Spinal cord (tissue), 10 donors: Measurements from ENCODE around the gene OR6K6. TPM values are rescaled to one million over a fixed set of nuclear protein-coding genes. Genes with fewer than 3 reads are reported as not detected.

Experiments used
- DNase-seq, 6 donors: peaks; one replicate each; pipeline versions ENCODE4 v3.0.0 to v3.0.0-alpha.2; 2013 to 2015; ENCODE audit warnings: low spot score in 6 of 6, low read depth in 4 of 6
- H3K27ac ChIP-seq: one replicate; pipeline ENCODE4 v1.5.1; 2013; ENCODE audit warnings: low read depth, low read length, control low read depth
- H3K27me3 ChIP-seq: one replicate; pipeline ENCODE4 v1.6.1; 2013; ENCODE audit warnings: low read length; ENCODE audit not compliant: control insufficient read depth, insufficient read depth
- H3K36me3 ChIP-seq: one replicate; pipeline ENCODE4 v1.6.1; 2013; ENCODE audit warnings: low read length; ENCODE audit not compliant: control insufficient read depth, insufficient read depth
- H3K4me1 ChIP-seq: one replicate; pipeline ENCODE4 v1.6.1; 2013; ENCODE audit warnings: low read length; ENCODE audit not compliant: control insufficient read depth, insufficient read depth
- H3K4me3 ChIP-seq: one replicate; pipeline ENCODE4 v1.5.1; 2013; ENCODE audit warnings: low read depth, low read length, control low read depth
- H3K9me3 ChIP-seq: one replicate; pipeline ENCODE4 v1.6.1; 2013; ENCODE audit warnings: low read length; ENCODE audit not compliant: control insufficient read depth, insufficient read depth
- WGBS: methylation state at CpG from one replicate; pipeline ENCODE4 v1.1.5; 2013; ENCODE audit warnings: missing lambda C conversion rate; ENCODE audit not compliant: insufficient coverage; 5-methylcytosine and 5-hydroxymethylcytosine counted together
- polyA plus RNA-seq, 2 donors: library from polyadenylated mRNA; unstranded; fragments of 120-200 nt; gene quantifications; one replicate each; pipeline ENCODE4 v1.2.1, GENCODE V29; 2013; ENCODE audit not compliant: insufficient read length in 2 of 2
- small RNA-seq: library from RNA; depleted of rRNA; stranded (forward); fragments of <200 nt; gene quantifications from one replicate; pipeline ENCODE3, GENCODE V24; 2014; ENCODE audit warnings: low replicate concordance
- total RNA-seq, 2 donors: library from RNA; depleted of rRNA in 1 of 2; stranded (reverse); fragments of 120-200 nt in 1 of 2; fragments of >200 nt in 1 of 2; gene quantifications; one replicate each; pipeline versions ENCODE4 v1.2.3 to v1.2.4, GENCODE V29; 2013 to 2014
- donor health status: healthy.

Gene OR6K6
- total and polyA plus RNA-seq, 4 donors, result not detected

DNA sequence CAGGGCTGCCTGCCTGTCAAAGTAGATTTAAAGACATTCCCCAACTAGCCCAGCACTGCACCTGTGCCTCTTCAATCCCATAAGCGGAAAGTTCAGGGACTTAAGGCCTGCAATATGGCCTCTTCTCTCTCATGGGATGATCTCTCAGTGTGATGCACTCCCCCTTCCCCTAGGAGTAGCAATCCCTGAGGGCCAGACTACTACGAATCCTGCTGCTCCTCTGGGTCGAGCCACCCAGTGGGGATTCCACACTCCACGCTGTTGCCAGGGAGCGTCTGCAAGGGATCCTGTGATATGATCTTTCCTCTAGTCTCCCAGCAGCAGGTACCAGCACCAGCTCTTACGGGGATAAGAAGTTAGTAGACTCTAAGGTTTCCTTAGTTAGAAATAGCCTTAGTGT lies 39.7 kb downstream of the OR6K6 start:
- H3K4me1 ChIP-seq, result no peaks in the 10 kb centered on the region
- DNase-seq, result no peak
- no peak overlapping the region for H3K4me3 ChIP-seq
- no peak overlapping the region for H3K27ac ChIP-seq
- no peaks in the 10 kb centered on the region for H3K9me3 ChIP-seq
- no peaks in the 10 kb centered on the region for H3K36me3 ChIP-seq
- WGBS, result 68% methylated on average over 6 of the region's 6 CpGs
- no peaks in the 10 kb centered on the region for H3K27me3 ChIP-seq

DNA sequence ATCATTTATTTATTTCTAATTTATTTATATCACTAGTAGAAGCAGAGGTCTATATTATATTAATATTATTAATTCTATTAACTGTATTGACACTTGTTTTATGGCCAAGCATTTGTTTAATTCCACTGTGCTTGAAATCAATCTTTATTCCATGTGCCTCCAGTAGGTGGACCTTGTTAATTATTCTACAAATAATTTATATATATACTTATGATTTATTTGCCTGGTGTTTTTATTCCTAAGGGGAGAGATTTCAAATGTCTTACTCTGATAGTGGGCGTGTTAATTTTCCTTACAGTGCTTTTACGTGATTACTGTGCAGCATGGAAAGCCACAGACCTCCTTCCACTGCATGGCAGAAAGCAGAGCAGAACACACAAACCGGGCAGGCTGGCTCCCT lies 44.0 kb downstream of the OR6K6 start:
- H3K9me3 ChIP-seq, result no peaks in the 10 kb centered on the region
- no peaks in the 10 kb centered on the region for H3K36me3 ChIP-seq
- WGBS, result 86% methylated on average over 3 of the region's 3 CpGs
- H3K27me3 ChIP-seq, result no peaks in the 10 kb centered on the region
- H3K27ac ChIP-seq, result no peak overlapping the region
- H3K4me3 ChIP-seq, result no peak overlapping the region
- no peak for DNase-seq
- H3K4me1 ChIP-seq, result no peaks in the 10 kb centered on the region

DNA sequence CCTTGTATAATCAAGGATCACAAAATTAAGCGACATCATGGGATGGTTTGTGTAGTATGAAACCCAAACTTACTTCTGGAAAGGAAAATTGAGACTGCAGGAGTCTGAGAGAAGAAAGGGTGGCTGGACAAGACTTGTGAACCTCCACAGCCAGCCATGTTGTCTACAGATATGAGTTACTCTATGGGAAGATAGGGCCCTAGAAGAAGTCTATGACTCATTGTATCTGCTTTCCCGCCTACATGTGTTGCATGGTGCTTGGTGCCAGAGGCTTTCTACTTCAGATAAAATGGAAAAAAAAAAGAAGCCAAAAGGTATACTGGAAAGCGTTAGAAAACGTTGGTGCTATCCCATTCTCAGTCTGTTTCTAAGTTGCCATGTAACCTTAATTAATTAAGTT lies 45.2 kb downstream of the OR6K6 start:
- H3K27me3 ChIP-seq, result no peaks in the 10 kb centered on the region
- WGBS, result 100% methylated on average over 1 of the region's 4 CpGs
- H3K27ac ChIP-seq, result no peak overlapping the region
- DNase-seq, result no peak
- H3K4me1 ChIP-seq, result no peaks in the 10 kb centered on the region
- no peaks in the 10 kb centered on the region for H3K9me3 ChIP-seq
- H3K4me3 ChIP-seq, result no peak overlapping the region
- H3K36me3 ChIP-seq, result no peaks in the 10 kb centered on the region

DNA sequence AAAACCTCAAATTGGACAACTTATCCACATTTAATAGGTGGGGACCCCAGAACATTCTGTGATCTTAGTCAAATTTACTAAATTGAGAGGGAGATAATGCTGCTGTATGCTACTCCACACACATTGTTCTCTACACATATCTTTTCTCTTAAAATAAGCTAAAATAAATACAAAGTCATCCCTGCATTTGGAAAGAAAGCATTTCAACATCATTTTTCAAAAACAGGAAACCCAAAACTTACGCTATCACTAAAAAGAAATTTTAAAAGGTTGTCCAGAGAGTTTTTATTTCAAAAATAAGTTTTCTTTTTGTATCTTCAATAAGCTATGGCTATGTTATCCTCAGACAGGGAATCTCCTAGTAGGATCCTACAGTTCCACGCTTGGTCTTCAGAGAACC lies 46.0 kb downstream of the OR6K6 start:
- H3K4me1 ChIP-seq, result no peaks in the 10 kb centered on the region
- H3K27ac ChIP-seq, result no peak overlapping the region
- H3K27me3 ChIP-seq, result no peaks in the 10 kb centered on the region
- 100% methylated on average over 1 of the region's 2 CpGs for WGBS
- H3K9me3 ChIP-seq, result no peaks in the 10 kb centered on the region
- no peaks in the 10 kb centered on the region for H3K36me3 ChIP-seq
- H3K4me3 ChIP-seq, result no peak overlapping the region
- no peak for DNase-seq

DNA sequence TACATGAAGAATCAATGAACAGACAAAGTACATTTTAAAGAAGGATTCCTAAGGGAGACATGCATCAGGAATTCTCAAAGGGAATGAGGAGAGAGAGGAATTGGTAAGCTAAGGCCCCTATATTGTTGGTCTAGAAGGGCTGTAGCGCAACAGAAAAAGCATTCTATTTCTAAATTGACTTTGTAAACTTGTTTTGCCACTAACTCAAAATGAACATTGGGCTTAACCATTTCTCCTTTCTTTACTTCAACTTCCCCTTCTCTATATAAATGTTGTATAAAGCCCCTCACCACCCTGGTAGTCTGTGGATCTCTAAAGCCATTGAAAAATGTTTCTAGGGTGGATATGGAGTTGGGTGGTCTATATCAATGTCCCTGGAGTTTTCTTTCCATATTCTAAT lies 46.9 kb downstream of the OR6K6 start:
- no peaks in the 10 kb centered on the region for H3K9me3 ChIP-seq
- no peak overlapping the region for H3K27ac ChIP-seq
- no peaks in the 10 kb centered on the region for H3K4me1 ChIP-seq
- H3K4me3 ChIP-seq, result no peak overlapping the region
- no peaks in the 10 kb centered on the region for H3K27me3 ChIP-seq
- no peak for DNase-seq
- H3K36me3 ChIP-seq, result no peaks in the 10 kb centered on the region
- no CpG with 5 or more reads among the region's 1 CpG for WGBS

DNA sequence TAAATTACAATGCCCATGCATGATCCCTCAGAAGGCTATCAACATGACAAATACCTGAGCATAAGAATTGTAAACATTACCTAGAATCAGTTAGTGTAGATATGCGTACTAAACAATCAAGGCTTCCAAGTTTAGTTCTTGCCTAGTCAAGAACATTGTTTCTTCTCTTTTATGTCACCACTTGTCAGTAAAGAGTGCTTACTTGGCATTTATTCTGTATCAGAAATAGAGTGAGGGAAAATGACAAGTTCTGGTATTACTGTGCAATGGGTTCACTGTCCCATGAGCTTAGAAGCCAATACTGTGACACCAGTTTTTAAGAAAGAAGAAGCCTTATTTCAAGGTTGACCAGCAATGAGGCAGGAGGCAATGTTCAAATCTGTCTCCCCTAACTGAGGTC lies 49.2 kb downstream of the OR6K6 start:
- H3K36me3 ChIP-seq, result no peaks in the 10 kb centered on the region

More for the DNA sequence above, 49.2 kb downstream of the OR6K6 start:
- Histone ChIP-seq H3K27me3 (no peaks in the 10 kb centered on the region), H3K9me3 (no peaks in the 10 kb centered on the region), H3K4me1 (no peaks in the 10 kb centered on the region), H3K27ac (no peak overlapping the region), H3K4me3 (no peak overlapping the region)
- no peak for DNase-seq
- no CpG with 5 or more reads among the region's 1 CpG for WGBS

Small RNAs within 50 kb of the gene (small RNA-seq; reads per million reads assigned to genes)
- gene OR2AQ1P, result not detected

Other genes starting within 250 kb of the OR6K6 start
- gene OR6Y1, start 200.3 kb upstream of the OR6K6 start, total RNA-seq, result not detected
- not detected for gene OR6Y1, start 200.3 kb upstream of the OR6K6 start, polyA plus RNA-seq
- not detected for gene OR6P1, start 184.1 kb upstream of the OR6K6 start, total RNA-seq
- gene OR6P1, start 184.1 kb upstream of the OR6K6 start, polyA plus RNA-seq, result not detected
- gene OR10X1, start 174.8 kb upstream of the OR6K6 start, total RNA-seq, result not detected
- gene OR10X1, start 174.8 kb upstream of the OR6K6 start, polyA plus RNA-seq, result not detected
- not detected for gene OR10Z1, start 149.5 kb upstream of the OR6K6 start, total RNA-seq
- under 1 TPM; 0.03 to 0.08 TPM for gene OR10Z1, start 149.5 kb upstream of the OR6K6 start, polyA plus RNA-seq
- gene SPTA1, start 68.0 kb upstream of the OR6K6 start, total RNA-seq, result 10 to 100 TPM in 1 of 2 donors, 1 to 10 TPM in 1; 4.7 to 15.4 TPM
- gene SPTA1, start 68.0 kb upstream of the OR6K6 start, polyA plus RNA-seq, result under 1 TPM; 0.57 to 0.78 TPM
- gene OR6K2, start 54.1 kb upstream of the OR6K6 start, total RNA-seq, result not detected
- gene OR6K2, start 54.1 kb upstream of the OR6K6 start, polyA plus RNA-seq, result not detected
- gene OR6K3, start 34.0 kb upstream of the OR6K6 start, total RNA-seq, result not detected
- gene OR6K3, start 34.0 kb upstream of the OR6K6 start, polyA plus RNA-seq, result not detected
- gene OR6N1, start 17.5 kb downstream of the OR6K6 start, total RNA-seq, result not detected
- not detected for gene OR6N1, start 17.5 kb downstream of the OR6K6 start, polyA plus RNA-seq
- not detected for gene OR6N2, start 26.5 kb downstream of the OR6K6 start, total RNA-seq
- not detected for gene OR6N2, start 26.5 kb downstream of the OR6K6 start, polyA plus RNA-seq
- 10 to 100 TPM in 1 of 2 donors, 1 to 10 TPM in 1; 4.4 to 38.1 TPM for gene MNDA, start 76.6 kb downstream of the OR6K6 start, total RNA-seq
- gene MNDA, start 76.6 kb downstream of the OR6K6 start, polyA plus RNA-seq, result 1 to 10 TPM; 3.3 to 5.0 TPM
- gene PYHIN1, start 176.8 kb downstream of the OR6K6 start, total RNA-seq, result under 1 TPM in 1 of 2 donors, not detected in 1; 0.30 TPM
- not detected for gene PYHIN1, start 176.8 kb downstream of the OR6K6 start, polyA plus RNA-seq